H9 (cell line): Measurements from ENCODE around the gene UBQLN4. TPM values are rescaled to one million over a fixed set of nuclear protein-coding genes. Genes with fewer than 3 reads are reported as not detected.

Experiments used
- DNase-seq: peaks from one replicate; pipeline ENCODE4 v3.0.0-alpha.2; 2017
- H2AFZ ChIP-seq: one replicate; pipeline ENCODE4 v1.6.1; 2013; ENCODE audit warnings: mild to moderate bottlenecking, low read length, control low read depth, moderate library complexity
- H2AK5ac ChIP-seq: 2 replicates; pipeline ENCODE4 v1.6.1; 2013; ENCODE audit warnings: low read length, control low read depth, mixed read lengths; ENCODE audit not compliant: insufficient read length
- H2BK120ac ChIP-seq: one replicate; pipeline ENCODE4 v1.6.1; 2013; ENCODE audit warnings: low read depth, mild to moderate bottlenecking, low read length, control low read depth, inconsistent platforms; ENCODE audit not compliant: poor library complexity, severe bottlenecking
- H2BK12ac ChIP-seq: 2 replicates; pipeline ENCODE4 v1.6.1; 2013; ENCODE audit warnings: low read length, control low read depth, mixed read lengths, low read depth; ENCODE audit not compliant: insufficient read length
- H2BK15ac ChIP-seq: 2 replicates; pipeline ENCODE4 v1.6.1; 2013; ENCODE audit warnings: low read depth, low read length, control low read depth
- H2BK20ac ChIP-seq: one replicate; pipeline ENCODE4 v1.6.1; 2013; ENCODE audit warnings: low read depth, mild to moderate bottlenecking, low read length, control low read depth, inconsistent platforms; ENCODE audit not compliant: poor library complexity, severe bottlenecking
- H2BK5ac ChIP-seq: 2 replicates; pipeline ENCODE4 v1.6.1; 2013; ENCODE audit warnings: low read length, control low read depth, mixed read lengths; ENCODE audit not compliant: insufficient read length
- H3K14ac ChIP-seq: 2 replicates; pipeline ENCODE4 v1.6.1; 2013; ENCODE audit warnings: low read length, control low read depth; ENCODE audit not compliant: insufficient read depth
- H3K18ac ChIP-seq: 2 replicates; pipeline ENCODE4 v1.6.1; 2013; ENCODE audit warnings: low read depth, mild to moderate bottlenecking, mixed read lengths, low read length, control low read depth; ENCODE audit not compliant: insufficient read length
- H3K23ac ChIP-seq: 2 replicates; pipeline ENCODE4 v1.6.1; 2013; ENCODE audit warnings: low read length, control low read depth, mixed read lengths, low read depth; ENCODE audit not compliant: insufficient read length
- H3K23me2 ChIP-seq: 2 replicates; pipeline ENCODE4 v1.6.1; 2013; ENCODE audit warnings: low read depth, mild to moderate bottlenecking, mixed read lengths, low read length, control low read depth; ENCODE audit not compliant: insufficient read length, poor library complexity, severe bottlenecking
- H3K27ac ChIP-seq: 2 replicates; pipeline ENCODE4 v1.5.1; 2013; ENCODE audit warnings: low read length, control low read depth, mixed read lengths, low read depth; ENCODE audit not compliant: insufficient read length
- H3K27me3 ChIP-seq: 2 replicates; pipeline ENCODE4 v1.6.1; 2013; ENCODE audit warnings: low read length, control low read depth, inconsistent platforms; ENCODE audit not compliant: insufficient read depth
- H3K4ac ChIP-seq: 2 replicates; pipeline ENCODE4 v1.6.1; 2013; ENCODE audit warnings: low read depth, mild to moderate bottlenecking, control low read depth, inconsistent platforms, low read length, moderate library complexity
- H3K4me1 ChIP-seq: 2 replicates; pipeline ENCODE4 v1.6.1; 2013; ENCODE audit warnings: low read length, control low read depth, inconsistent platforms; ENCODE audit not compliant: insufficient read depth
- H3K4me2 ChIP-seq: 2 replicates; pipeline ENCODE4 v1.6.1; 2013; ENCODE audit warnings: low read length, control low read depth, mixed read lengths; ENCODE audit not compliant: insufficient read length, insufficient read depth
- H3K56ac ChIP-seq: 2 replicates; pipeline ENCODE4 v1.6.1; 2013; ENCODE audit warnings: low read depth, mild to moderate bottlenecking, mixed read lengths, low read length, control low read depth; ENCODE audit not compliant: insufficient read length
- H3K79me1 ChIP-seq: 2 replicates; pipeline ENCODE4 v1.6.1; 2013; ENCODE audit warnings: low read depth, mild to moderate bottlenecking, moderate library complexity, low read length, control low read depth, inconsistent platforms; ENCODE audit not compliant: insufficient read depth, poor library complexity, severe bottlenecking
- H3K79me2 ChIP-seq: 2 replicates; pipeline ENCODE4 v1.6.1; 2013; ENCODE audit warnings: low read length, control low read depth, inconsistent platforms; ENCODE audit not compliant: insufficient read depth
- H3K9ac ChIP-seq: 2 replicates; pipeline ENCODE4 v1.6.1; 2013; ENCODE audit warnings: low read length, control low read depth, mixed read lengths; ENCODE audit not compliant: insufficient read length; ENCODE audit errors: extremely low read depth
- H3K9me3 ChIP-seq: one replicate; pipeline ENCODE4 v1.6.1; 2013; ENCODE audit warnings: low read depth, low read length, inconsistent platforms; ENCODE audit not compliant: control insufficient read depth
- H3T11ph ChIP-seq: one replicate; pipeline ENCODE4 v1.6.1; 2013; ENCODE audit warnings: mild to moderate bottlenecking, low read length, control low read depth, inconsistent platforms
- H4K20me1 ChIP-seq: one replicate; pipeline ENCODE4 v1.6.1; 2013; ENCODE audit not compliant: control insufficient read depth, insufficient read length, insufficient read depth
- H4K5ac ChIP-seq: 2 replicates; pipeline ENCODE4 v1.6.1; 2013; ENCODE audit warnings: low read depth, mild to moderate bottlenecking, mixed read lengths, low read length, control low read depth; ENCODE audit not compliant: insufficient read length
- H4K8ac ChIP-seq: replicated peaks from 2 replicates; pipeline ENCODE4 v1.6.1; 2013; ENCODE audit warnings: low read length, control low read depth, mixed read lengths, low read depth; ENCODE audit not compliant: insufficient read length
- H4K91ac ChIP-seq: 2 replicates; pipeline ENCODE4 v1.6.1; 2013; ENCODE audit warnings: low read depth, mild to moderate bottlenecking, moderate library complexity, mixed read lengths, low read length, control low read depth; ENCODE audit not compliant: insufficient read length
- H3K27ac Mint-ChIP-seq, 3 experiments: 2 replicates in 2 of 3; 3 replicates in 1 of 3; pipeline ENCODE4 v1.8.0; 2020 to 2021; ENCODE audit warnings: mixed read lengths in 3 of 3, mild to moderate bottlenecking in 1 of 3, moderate library complexity in 1 of 3
- H3K27me3 Mint-ChIP-seq: 2 replicates; pipeline ENCODE4 v1.8.0; 2021; ENCODE audit warnings: low read depth, mild to moderate bottlenecking, moderate library complexity, mixed read lengths
- H3K36me3 Mint-ChIP-seq, 3 experiments: 2 replicates in 2 of 3; 3 replicates in 1 of 3; pipeline ENCODE4 v1.8.0; 2020 to 2021; ENCODE audit warnings: low read depth in 3 of 3, mixed read lengths in 3 of 3; ENCODE audit not compliant: insufficient read depth in 1 of 3
- H3K4me1 Mint-ChIP-seq, 2 experiments: 2 replicates each; pipeline ENCODE4 v1.8.0; 2020; ENCODE audit warnings: mixed read lengths in 2 of 2
- H3K4me3 Mint-ChIP-seq, 2 experiments: 2 replicates in 1 of 2; 3 replicates in 1 of 2; pipeline ENCODE4 v1.8.0; 2020 to 2021; ENCODE audit warnings: mild to moderate bottlenecking in 2 of 2, mixed read lengths in 2 of 2, moderate library complexity in 1 of 2
- H3K9me3 Mint-ChIP-seq, 2 experiments: 2 replicates in 1 of 2; 3 replicates in 1 of 2; pipeline ENCODE4 v1.8.0; 2020; ENCODE audit warnings: mild to moderate bottlenecking in 2 of 2, mixed read lengths in 2 of 2, moderate library complexity in 1 of 2
- WGBS: extraction: QIAGEN DNeasy Blood & Tissue Kit; methylation state at CpG from one replicate; pipeline ENCODE4 v1.1.7; 2013; ENCODE audit warnings: missing lambda C conversion rate, low lambda C conversion rate, mixed read lengths; ENCODE audit not compliant: insufficient read length; ENCODE audit errors: extremely low coverage; 5-methylcytosine and 5-hydroxymethylcytosine counted together
- total RNA-seq: library from RNA; stranded (reverse); gene quantifications from 2 replicates; pipeline ENCODE4 v1.2.1, GENCODE V29; 2021
- TF ChIP-seq, protein P1 (sequence below): fragments of 200-600 bp; sonication (generic); conservative IDR thresholded peaks from 3 replicates; pipeline ENCODE4 v1.8.0; 2021; ENCODE audit warnings: antibody characterized with exemption, mild to moderate bottlenecking

The UBQLN4 gene
- total RNA-seq, 1 experiment from 2014 or later = 49.4 TPM

GRCh38 chr1:156064615-156065014 lies 11.0 kb upstream of the UBQLN4 start:
- Histone ChIP-seq H2AK5ac (no peak overlapping the region), H3K4me2 (no peak overlapping the region), H3T11ph (no peak overlapping the region), H3K18ac (no peak overlapping the region), H3K79me2 (no peaks in the 10 kb centered on the region), H3K27me3 (no peaks in the 10 kb centered on the region), H3K27ac (no peak overlapping the region), H4K8ac (no peak overlapping the region), H4K91ac (no peak overlapping the region), H3K9ac (no peak overlapping the region), H2AFZ (no peak overlapping the region), H3K23ac (no peak overlapping the region), H3K4me1 (no peaks in the 10 kb centered on the region), H3K79me1 (no peaks in the 10 kb centered on the region), H3K14ac (no peak overlapping the region), H3K23me2 (peaks cover 4% of the 10 kb centered on the region), H3K4ac (no peak overlapping the region), H2BK12ac (no peak overlapping the region), H2BK120ac (no peak overlapping the region), H4K5ac (no peak overlapping the region), H2BK5ac (no peak overlapping the region), H3K9me3 (no peaks in the 10 kb centered on the region), H2BK15ac (no peak overlapping the region), H3K56ac (no peak overlapping the region), H4K20me1 (no peaks in the 10 kb centered on the region), H2BK20ac (no peak overlapping the region)
- Mint-ChIP-seq H3K36me3 (peaks cover 4 to 17% (median 13%) of the 10 kb centered on the region in 3 experiments; a peak in 6 of 7 replicates), H3K9me3 (no peaks in the 10 kb centered on the region; a peak in 1 of 5 replicates), H3K4me1 (peaks cover 38 to 57% of the 10 kb centered on the region in 2 experiments), H3K27ac (no peak overlapping the region), H3K27me3 (peaks cover 1% of the 10 kb centered on the region), H3K4me3 (no peak overlapping the region)
- TF ChIP-seq, protein P1, sequence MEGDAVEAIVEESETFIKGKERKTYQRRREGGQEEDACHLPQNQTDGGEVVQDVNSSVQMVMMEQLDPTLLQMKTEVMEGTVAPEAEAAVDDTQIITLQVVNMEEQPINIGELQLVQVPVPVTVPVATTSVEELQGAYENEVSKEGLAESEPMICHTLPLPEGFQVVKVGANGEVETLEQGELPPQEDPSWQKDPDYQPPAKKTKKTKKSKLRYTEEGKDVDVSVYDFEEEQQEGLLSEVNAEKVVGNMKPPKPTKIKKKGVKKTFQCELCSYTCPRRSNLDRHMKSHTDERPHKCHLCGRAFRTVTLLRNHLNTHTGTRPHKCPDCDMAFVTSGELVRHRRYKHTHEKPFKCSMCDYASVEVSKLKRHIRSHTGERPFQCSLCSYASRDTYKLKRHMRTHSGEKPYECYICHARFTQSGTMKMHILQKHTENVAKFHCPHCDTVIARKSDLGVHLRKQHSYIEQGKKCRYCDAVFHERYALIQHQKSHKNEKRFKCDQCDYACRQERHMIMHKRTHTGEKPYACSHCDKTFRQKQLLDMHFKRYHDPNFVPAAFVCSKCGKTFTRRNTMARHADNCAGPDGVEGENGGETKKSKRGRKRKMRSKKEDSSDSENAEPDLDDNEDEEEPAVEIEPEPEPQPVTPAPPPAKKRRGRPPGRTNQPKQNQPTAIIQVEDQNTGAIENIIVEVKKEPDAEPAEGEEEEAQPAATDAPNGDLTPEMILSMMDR = no peak
- DNase-seq = no peak
- WGBS = no CpG with 5 or more reads among the region's 2 CpGs
